Mesenchymal stem cell (in vitro differentiated cells and primary cell): Measurements from ENCODE around the gene CREM.

Experiments used
- DNase-seq: peaks from one replicate; pipeline ENCODE4 v3.0.0-alpha.2; 2013
- H2AFZ ChIP-seq: one replicate; pipeline ENCODE4 v1.6.1; 2013; ENCODE audit warnings: low read depth, mild to moderate bottlenecking, control low read depth, inconsistent platforms, low read length, moderate library complexity
- H2AK5ac ChIP-seq: 2 replicates; pipeline ENCODE4 v1.6.1; 2013; ENCODE audit warnings: low read length, moderate library complexity, mild to moderate bottlenecking, inconsistent platforms; ENCODE audit not compliant: severe bottlenecking
- H2BK120ac ChIP-seq: one replicate; pipeline ENCODE4 v1.6.1; 2013; ENCODE audit warnings: low read depth, mild to moderate bottlenecking, inconsistent platforms, low read length, moderate library complexity
- H2BK12ac ChIP-seq, 2 experiments: one replicate each; pipeline ENCODE4 v1.6.1; 2013; ENCODE audit warnings: inconsistent platforms in 2 of 2, low read length in 2 of 2, mild to moderate bottlenecking in 2 of 2, moderate library complexity in 2 of 2, control low read depth in 1 of 2
- H2BK15ac ChIP-seq: one replicate; pipeline ENCODE4 v1.6.1; 2013; ENCODE audit warnings: mild to moderate bottlenecking, low read depth, inconsistent platforms; ENCODE audit not compliant: poor library complexity, severe bottlenecking
- H2BK5ac ChIP-seq: 2 replicates; pipeline ENCODE4 v1.6.1; 2013; ENCODE audit warnings: low read depth, mild to moderate bottlenecking, low read length, control low read depth, inconsistent platforms; ENCODE audit not compliant: poor library complexity, severe bottlenecking
- H3K14ac ChIP-seq, 2 experiments: one replicate each; pipeline ENCODE4 v1.6.1; 2013; ENCODE audit warnings: inconsistent platforms in 2 of 2, low read length in 2 of 2, control low read depth in 1 of 2, mild to moderate bottlenecking in 1 of 2, moderate library complexity in 1 of 2
- H3K18ac ChIP-seq, 2 experiments: one replicate each; pipeline ENCODE4 v1.6.1; 2013; ENCODE audit warnings: inconsistent platforms in 2 of 2, low read length in 2 of 2, control low read depth in 1 of 2, low read depth in 1 of 2, mild to moderate bottlenecking in 1 of 2
- H3K23ac ChIP-seq, 2 experiments: one replicate each; pipeline ENCODE4 v1.6.1; 2013; ENCODE audit warnings: inconsistent platforms in 2 of 2, low read length in 2 of 2, mild to moderate bottlenecking in 2 of 2, moderate library complexity in 2 of 2, control low read depth in 1 of 2
- H3K27ac ChIP-seq: 2 replicates; pipeline ENCODE4 v1.5.1; 2013; ENCODE audit warnings: mild to moderate bottlenecking, moderate library complexity, low read length, control low read depth, inconsistent platforms; ENCODE audit not compliant: poor library complexity, severe bottlenecking
- H3K27me3 ChIP-seq, 2 experiments: 2 replicates each; pipeline versions ENCODE4 v1.6.1 to v1.7.0; 2013; ENCODE audit warnings: low read length in 2 of 2, mild to moderate bottlenecking in 2 of 2, moderate library complexity in 2 of 2, control low read depth in 1 of 2, inconsistent platforms in 1 of 2; ENCODE audit not compliant: control insufficient read depth in 1 of 2, insufficient read depth in 1 of 2
- H3K36me3 ChIP-seq, 2 experiments: 2 replicates each; pipeline versions ENCODE4 v1.6.1 to v1.7.0; 2013; ENCODE audit warnings: low read length in 2 of 2, control low read depth in 1 of 2, inconsistent platforms in 1 of 2, low read depth in 1 of 2, mild to moderate bottlenecking in 1 of 2; ENCODE audit not compliant: insufficient read depth in 2 of 2, control insufficient read depth in 1 of 2
- H3K4ac ChIP-seq, 2 experiments: one replicate each; pipeline ENCODE4 v1.6.1; 2013; ENCODE audit warnings: inconsistent platforms in 2 of 2, low read length in 2 of 2, mild to moderate bottlenecking in 2 of 2, moderate library complexity in 2 of 2, control low read depth in 1 of 2, low read depth in 1 of 2
- H3K4me1 ChIP-seq: 2 replicates; pipeline ENCODE4 v1.6.1; 2013; ENCODE audit warnings: low read depth, low read length, control low read depth; ENCODE audit not compliant: control insufficient read depth, insufficient read depth
- H3K4me2 ChIP-seq: 2 replicates; pipeline ENCODE4 v1.6.1; 2013; ENCODE audit warnings: low read length, mild to moderate bottlenecking, inconsistent platforms; ENCODE audit not compliant: poor library complexity, severe bottlenecking
- H3K4me3 ChIP-seq, 2 experiments: 2 replicates each; pipeline versions ENCODE4 v1.5.1 to v1.7.0; 2013; ENCODE audit warnings: low read length in 2 of 2, mild to moderate bottlenecking in 2 of 2, control low read depth in 1 of 2, low read depth in 1 of 2; ENCODE audit not compliant: insufficient read depth in 1 of 2
- H3K79me1 ChIP-seq: replicated peaks from 2 replicates; pipeline ENCODE4 v1.6.1; 2013; ENCODE audit warnings: mild to moderate bottlenecking, control low read depth, low read length, inconsistent platforms; ENCODE audit not compliant: poor library complexity, severe bottlenecking
- H3K9ac ChIP-seq: 2 replicates; pipeline ENCODE4 v1.7.0; 2013; ENCODE audit warnings: mild to moderate bottlenecking, low read length, moderate library complexity
- H3K9me3 ChIP-seq: 2 replicates; pipeline ENCODE4 v1.7.0; 2013; ENCODE audit warnings: mild to moderate bottlenecking, low read length; ENCODE audit not compliant: control insufficient read depth
- H4K8ac ChIP-seq: one replicate; pipeline ENCODE4 v1.6.1; 2013; ENCODE audit warnings: inconsistent platforms, mild to moderate bottlenecking, low read length, moderate library complexity
- H4K91ac ChIP-seq: one replicate; pipeline ENCODE4 v1.6.1; 2013; ENCODE audit warnings: mild to moderate bottlenecking, low read length, inconsistent platforms
- WGBS: methylation state at CpG from one replicate; pipeline ENCODE4 v1.1.7; 2013; ENCODE audit warnings: mixed read lengths; 5-methylcytosine and 5-hydroxymethylcytosine counted together

Gene CREM

DNA sequence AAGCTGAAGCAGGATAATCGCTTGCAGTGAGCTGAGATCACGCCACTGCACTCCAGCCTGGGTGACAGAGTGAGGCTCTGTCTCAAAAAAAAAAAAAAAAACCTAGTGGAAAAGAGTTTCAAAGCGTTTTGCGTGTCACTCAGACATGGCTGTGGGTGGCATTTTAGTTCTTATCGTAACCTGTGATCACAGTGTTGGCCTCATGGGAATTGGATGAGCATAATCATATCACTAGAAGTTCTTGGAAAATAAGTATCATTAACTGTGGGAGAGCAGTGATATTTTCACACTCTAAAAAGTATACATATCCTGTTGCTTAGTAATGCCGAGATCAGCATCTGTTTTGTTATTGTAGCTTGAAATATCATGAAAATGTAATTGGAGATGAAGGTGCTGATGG lies 92.6 kb downstream of the CREM start:
- Histone ChIP-seq H3K36me3 (no peaks in the 10 kb centered on the region), H2BK12ac (no peak overlapping the region), H3K9me3 (no peaks in the 10 kb centered on the region), H3K4ac (no peak overlapping the region), H3K79me1 (no peaks in the 10 kb centered on the region), H3K14ac (no peak overlapping the region), H3K9ac (no peak overlapping the region), H2BK5ac (no peak overlapping the region), H4K8ac (no peak overlapping the region), H4K91ac (no peak overlapping the region), H3K4me3 (no peak overlapping the region), H3K27ac (no peak overlapping the region), H3K4me2 (no peak overlapping the region), H3K4me1 (peaks cover 6% of the 10 kb centered on the region), H2AFZ (no peak overlapping the region), H3K27me3 (no peaks in the 10 kb centered on the region), H3K23ac (no peak overlapping the region), H2AK5ac (no peak overlapping the region), H2BK120ac (no peak overlapping the region), H2BK15ac (no peak overlapping the region), H3K18ac (no peak overlapping the region)
- WGBS = 91% methylated on average over 6 of the region's 6 CpGs
- DNase-seq = no peak

GRCh38 chr10:35219891-35220890 lies 93.5 kb downstream of the CREM start:
- H2BK15ac ChIP-seq = no peak overlapping the region
- H3K27ac ChIP-seq = peak overlapping the region; percentile 31
- no peaks in the 10 kb centered on the region for H3K27me3 ChIP-seq
- H3K4me3 ChIP-seq = no peak overlapping the region
- H3K4me1 ChIP-seq = peaks cover 6% of the 10 kb centered on the region
- H3K23ac ChIP-seq = no peak overlapping the region
- no peaks in the 10 kb centered on the region for H3K79me1 ChIP-seq
- H3K9me3 ChIP-seq = no peaks in the 10 kb centered on the region
- WGBS = 83% methylated on average over 4 of the region's 4 CpGs
- no peak overlapping the region for H2BK5ac ChIP-seq
- H3K4me2 ChIP-seq = no peak overlapping the region
- DNase-seq = no peak
- H3K14ac ChIP-seq = no peak overlapping the region
- H2AK5ac ChIP-seq = no peak overlapping the region
- no peak overlapping the region for H3K18ac ChIP-seq
- H2AFZ ChIP-seq = peak overlapping the region; percentile 56
- H3K4ac ChIP-seq = no peak overlapping the region
- peak overlapping the region; percentile 6 for H3K9ac ChIP-seq
- no peak overlapping the region for H2BK120ac ChIP-seq
- H4K8ac ChIP-seq = no peak overlapping the region
- H3K36me3 ChIP-seq = no peaks in the 10 kb centered on the region
- H2BK12ac ChIP-seq = no peak overlapping the region
- H4K91ac ChIP-seq = no peak overlapping the region

- no peak overlapping the region for H3K27ac ChIP-seq
- H3K18ac ChIP-seq = no peak overlapping the region
- no peak overlapping the region for H3K4me2 ChIP-seq
Observed at GRCh38 chr10:35223016-35223415, 96.4 kb downstream of the CREM start.

DNA sequence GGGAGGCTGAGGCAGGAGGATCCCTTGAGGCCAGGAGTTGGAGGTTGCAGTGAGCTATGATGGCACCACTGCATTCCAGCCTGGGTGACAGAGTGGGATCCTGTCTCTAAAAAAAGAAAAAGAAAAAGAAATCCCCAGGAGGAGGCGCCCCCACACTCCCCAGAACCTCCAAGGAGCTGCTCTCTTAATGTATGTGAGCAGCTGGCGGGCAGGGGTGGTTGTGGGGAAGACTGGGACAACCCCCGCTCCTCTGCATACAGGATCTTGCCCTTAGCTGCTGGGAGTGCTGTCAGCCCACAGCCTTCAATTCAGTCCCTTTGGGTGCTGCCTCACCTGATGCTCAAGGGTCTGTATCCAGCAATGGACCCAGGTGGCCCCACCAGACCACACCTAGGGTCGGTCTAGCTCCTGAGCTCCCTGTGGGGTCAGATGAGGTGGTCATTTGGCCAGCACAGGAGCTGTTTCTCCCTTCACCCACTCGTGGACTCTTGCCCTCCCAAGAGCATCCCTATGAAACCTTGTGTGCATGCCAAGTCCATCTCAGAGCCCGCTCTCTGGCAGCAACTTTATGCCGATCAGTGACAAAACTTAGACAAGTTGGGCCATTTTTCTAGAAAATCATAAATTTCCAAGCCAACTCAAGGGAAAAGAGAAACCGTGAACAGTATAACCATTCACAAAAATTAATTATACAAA lies 97.5 kb downstream of the CREM start:
- no peak overlapping the region for H3K4me3 ChIP-seq
- no peaks in the 10 kb centered on the region for H3K27me3 ChIP-seq
- no peak overlapping the region for H3K27ac ChIP-seq
- H3K4ac ChIP-seq = no peak overlapping the region
- H3K79me1 ChIP-seq = no peaks in the 10 kb centered on the region
- no peak overlapping the region for H4K8ac ChIP-seq
- H3K36me3 ChIP-seq = no peaks in the 10 kb centered on the region
- no peak for DNase-seq
- H2BK12ac ChIP-seq = no peak overlapping the region
- WGBS = 88% methylated on average over 6 of the region's 8 CpGs
- no peak overlapping the region for H3K23ac ChIP-seq
- H3K4me2 ChIP-seq = no peak overlapping the region
- no peaks in the 10 kb centered on the region for H3K9me3 ChIP-seq
- H2BK120ac ChIP-seq = no peak overlapping the region
- no peak overlapping the region for H4K91ac ChIP-seq
- no peak overlapping the region for H3K18ac ChIP-seq
- no peak overlapping the region for H3K9ac ChIP-seq
- no peak overlapping the region for H3K14ac ChIP-seq
- H2BK5ac ChIP-seq = no peak overlapping the region
- no peak overlapping the region for H2AK5ac ChIP-seq
- peaks cover 2% of the 10 kb centered on the region for H3K4me1 ChIP-seq
- no peak overlapping the region for H2AFZ ChIP-seq
- H2BK15ac ChIP-seq = no peak overlapping the region

More at GRCh38 chr10:35223016-35223415, 96.4 kb downstream of the CREM start:
- Histone ChIP-seq H3K36me3 (no peaks in the 10 kb centered on the region), H3K4me1 (peaks cover 3% of the 10 kb centered on the region), H3K9me3 (no peaks in the 10 kb centered on the region), H2BK120ac (no peak overlapping the region), H2BK5ac (no peak overlapping the region), H3K14ac (no peak overlapping the region), H4K8ac (no peak overlapping the region), H2AFZ (no peak overlapping the region), H4K91ac (no peak overlapping the region), H3K79me1 (no peaks in the 10 kb centered on the region), H3K4me3 (no peak overlapping the region), H3K27me3 (no peaks in the 10 kb centered on the region), H3K4ac (no peak overlapping the region), H2BK12ac (no peak overlapping the region), H3K23ac (no peak overlapping the region), H2AK5ac (no peak overlapping the region), H3K9ac (no peak overlapping the region), H2BK15ac (no peak overlapping the region)
- DNase-seq = no peak
- WGBS = 84% methylated on average over 4 of the region's 4 CpGs
